SK-N-SH (cell line): Measurements from ENCODE around the gene SYDE1. TPM values are rescaled to one million over a fixed set of nuclear protein-coding genes. Genes with fewer than 3 reads are reported as not detected.

Source experiments
- CTCF ChIA-PET: fragments of 300-600, 350-600 bp; formaldehyde crosslinking; extraction: SDS; loops from one replicate; lab custom pipeline; 2021; lab: Yijun Ruan, JAX
- POLR2A ChIA-PET: fragments of 350-600 bp; sonication (Branson Sonifier 250); formaldehyde crosslinking; extraction: SDS; loops from one replicate; lab custom pipeline; 2020; ENCODE audit warnings: antibody characterized with exemption, inconsistent platforms; lab: Yijun Ruan, JAX
- DNase-seq: peaks from one replicate; pipeline ENCODE4 v3.0.0; 2012
- H2AFZ ChIP-seq: fragments of 200-600 bp; sonication (generic); 2 replicates; pipeline ENCODE4 v1.8.1; 2016; ENCODE audit warnings: antibody characterized with exemption, mild to moderate bottlenecking, low read depth
- H3F3A ChIP-seq: fragments of 200-600 bp; sonication (generic); replicated peaks from 2 replicates; pipeline ENCODE3; 2016; ENCODE audit warnings: antibody characterized with exemption, mild to moderate bottlenecking; ENCODE audit not compliant: insufficient read depth
- H3K27ac ChIP-seq, 2 experiments: fragments of 200-500 bp in 1 of 2; fragments of 200-600 bp in 1 of 2; sonication (Bioruptor generic) in 1 of 2; sonication (generic), shearing (Covaris generic) in 1 of 2; 2 replicates each; pipeline versions ENCODE4 v1.5.1 to v1.6.1; 2014 to 2016; ENCODE audit warnings: low read depth in 2 of 2, inconsistent platforms in 1 of 2, low read length in 1 of 2, mild to moderate bottlenecking in 1 of 2, mixed read lengths in 1 of 2
- H3K27me3 ChIP-seq: fragments of 200-600 bp; sonication (generic), shearing (Covaris generic); 2 replicates; pipeline ENCODE4 v1.6.1; 2016; ENCODE audit warnings: mixed run types; ENCODE audit not compliant: insufficient read depth
- H3K36me3 ChIP-seq, 2 experiments: fragments of 200-500 bp in 1 of 2; fragments of 200-600 bp in 1 of 2; sonication (Bioruptor generic) in 1 of 2; sonication (generic) in 1 of 2; replicated peaks in 1 of 2; 2 replicates each; pipeline versions ENCODE3 to v1.5.1; 2014 to 2016; ENCODE audit warnings: low read length in 1 of 2, mild to moderate bottlenecking in 1 of 2; ENCODE audit not compliant: insufficient read depth in 2 of 2, control insufficient read depth in 1 of 2
- H3K4me1 ChIP-seq, 2 experiments: fragments of 200-500 bp in 1 of 2; fragments of 200-600 bp in 1 of 2; sonication (Bioruptor generic) in 1 of 2; sonication (generic), shearing (Covaris generic) in 1 of 2; 2 replicates each; pipeline versions ENCODE4 v1.5.1 to v1.6.1; 2014 to 2016; ENCODE audit warnings: low read depth in 1 of 2, low read length in 1 of 2, mixed run types in 1 of 2; ENCODE audit not compliant: insufficient read depth in 2 of 2, control insufficient read depth in 1 of 2
- H3K4me2 ChIP-seq: fragments of 200-600 bp; sonication (generic), shearing (Covaris generic); 2 replicates; pipeline ENCODE4 v1.6.1; 2017; ENCODE audit warnings: mixed run types
- H3K4me3 ChIP-seq, 2 experiments: fragments of 200-500 bp in 1 of 2; fragments of 200-600 bp in 1 of 2; sonication (Bioruptor generic) in 1 of 2; sonication (generic), shearing (Covaris generic) in 1 of 2; 2 replicates each; pipeline versions ENCODE4 v1.5.1 to v1.8.1; 2014 to 2016; ENCODE audit warnings: low read depth in 2 of 2, inconsistent platforms in 1 of 2, low read length in 1 of 2, mild to moderate bottlenecking in 1 of 2, mixed read lengths in 1 of 2, moderate library complexity in 1 of 2
- H3K79me2 ChIP-seq: fragments of 200-600 bp; sonication (generic); 2 replicates; pipeline ENCODE4 v1.8.1; 2017; ENCODE audit warnings: mild to moderate bottlenecking; ENCODE audit not compliant: insufficient read depth
- H3K9ac ChIP-seq: fragments of 200-600 bp; sonication (generic); 2 replicates; pipeline ENCODE4 v1.6.1; 2017; ENCODE audit warnings: mixed run types
- H3K9me2 ChIP-seq: fragments of 200-600 bp; sonication (generic); 2 replicates; pipeline ENCODE4 v1.6.1; 2017; ENCODE audit warnings: mixed run types
- H3K9me3 ChIP-seq: fragments of 200-600 bp; sonication (generic); 2 replicates; pipeline ENCODE4 v1.6.1; 2017; ENCODE audit warnings: mixed run types, mild to moderate bottlenecking, moderate library complexity
- H4K20me1 ChIP-seq: fragments of 200-600 bp; sonication (generic); 2 replicates; pipeline ENCODE4 v1.6.1; 2017; ENCODE audit warnings: mild to moderate bottlenecking, mixed run types; ENCODE audit not compliant: insufficient read depth
- CHD2 ChIP-seq: fragments of 150-350 bp; IDR thresholded peaks from 2 replicates; pipeline ENCODE4 v1.6.1; 2018; ENCODE audit warnings: low read length; ENCODE audit not compliant: partially characterized antibody
- ELF1 ChIP-seq: IDR thresholded peaks from 2 replicates; pipeline ENCODE4 v1.4.0; 2012
- FOSL2 ChIP-seq: IDR thresholded peaks from 2 replicates; pipeline ENCODE4 v1.4.0; 2012; ENCODE audit warnings: low read depth, mild to moderate bottlenecking, moderate library complexity, borderline replicate concordance
- JUND ChIP-seq: IDR thresholded peaks from 2 replicates; pipeline ENCODE4 v1.4.0; 2012
- MXI1 ChIP-seq: IDR thresholded peaks from 2 replicates; pipeline ENCODE4 v1.6.1; 2012; ENCODE audit warnings: mild to moderate bottlenecking, low read depth, low read length, improper control_type of control experiment
- NFIC ChIP-seq: IDR thresholded peaks from 2 replicates; pipeline ENCODE4 v1.4.0; 2012; ENCODE audit warnings: borderline replicate concordance
- NRF1 ChIP-seq: IDR thresholded peaks from 2 replicates; pipeline ENCODE4 v1.6.1; 2012; ENCODE audit warnings: low read depth, mild to moderate bottlenecking, low read length
- RCOR1 ChIP-seq: fragments of 150-350 bp; IDR thresholded peaks from 2 replicates; pipeline ENCODE4 v1.6.1; 2017; ENCODE audit warnings: antibody characterized with exemption, low read length
- RFX5 ChIP-seq: IDR thresholded peaks from 2 replicates; pipeline ENCODE4 v1.6.1; 2012; ENCODE audit warnings: mild to moderate bottlenecking, improper control_type of control experiment, low read length
- SIN3A ChIP-seq: IDR thresholded peaks from 2 replicates; pipeline ENCODE4 v1.6.1; 2012; ENCODE audit warnings: low read depth, mild to moderate bottlenecking, low read length, moderate library complexity, borderline replicate concordance
- TAF1 ChIP-seq: IDR thresholded peaks from 2 replicates; pipeline ENCODE4 v1.6.1; 2012; ENCODE audit warnings: low read depth, mild to moderate bottlenecking, low read length, moderate library complexity, borderline replicate concordance
- TCF12 ChIP-seq: IDR thresholded peaks from 2 replicates; pipeline ENCODE4 v1.4.0; 2012
- TEAD4 ChIP-seq: IDR thresholded peaks from 2 replicates; pipeline ENCODE4 v1.4.0; 2012; ENCODE audit warnings: mild to moderate bottlenecking, borderline replicate concordance; ENCODE audit not compliant: insufficient read depth
- YY1 ChIP-seq: IDR thresholded peaks from 2 replicates; pipeline ENCODE4 v1.4.0; 2012; ENCODE audit warnings: low read depth, mild to moderate bottlenecking
- WGBS: methylation state at CpG from one replicate; pipeline ENCODE4 v1.1.6; 2017; ENCODE audit warnings: low lambda C conversion rate; 5-methylcytosine and 5-hydroxymethylcytosine counted together
- polyA plus RNA-seq, 3 experiments: library from polyadenylated mRNA; depleted of rRNA; stranded (reverse); fragments of >200 nt; gene quantifications; 2 replicates each; pipeline ENCODE4 v1.2.3, GENCODE V29; 2012
- TF ChIP-seq, protein P1 (sequence below): IDR thresholded peaks from 2 replicates; pipeline ENCODE4 v1.4.0; 2012; ENCODE audit warnings: low read depth
- TF ChIP-seq, protein P2 (sequence below): fragments of 150-350 bp; IDR thresholded peaks from 2 replicates; pipeline ENCODE4 v1.6.1; 2016; ENCODE audit warnings: mild to moderate bottlenecking, low read depth, low read length
- TF ChIP-seq, protein P3 (sequence below): IDR thresholded peaks from 2 replicates; pipeline ENCODE4 v1.6.1; 2012; ENCODE audit warnings: mild to moderate bottlenecking, low read depth, low read length, moderate library complexity

Gene SYDE1
- polyA plus RNA-seq, 1 of the 3 experiments (the other 2 are of a cell fraction) = 44.1 TPM

DNA sequence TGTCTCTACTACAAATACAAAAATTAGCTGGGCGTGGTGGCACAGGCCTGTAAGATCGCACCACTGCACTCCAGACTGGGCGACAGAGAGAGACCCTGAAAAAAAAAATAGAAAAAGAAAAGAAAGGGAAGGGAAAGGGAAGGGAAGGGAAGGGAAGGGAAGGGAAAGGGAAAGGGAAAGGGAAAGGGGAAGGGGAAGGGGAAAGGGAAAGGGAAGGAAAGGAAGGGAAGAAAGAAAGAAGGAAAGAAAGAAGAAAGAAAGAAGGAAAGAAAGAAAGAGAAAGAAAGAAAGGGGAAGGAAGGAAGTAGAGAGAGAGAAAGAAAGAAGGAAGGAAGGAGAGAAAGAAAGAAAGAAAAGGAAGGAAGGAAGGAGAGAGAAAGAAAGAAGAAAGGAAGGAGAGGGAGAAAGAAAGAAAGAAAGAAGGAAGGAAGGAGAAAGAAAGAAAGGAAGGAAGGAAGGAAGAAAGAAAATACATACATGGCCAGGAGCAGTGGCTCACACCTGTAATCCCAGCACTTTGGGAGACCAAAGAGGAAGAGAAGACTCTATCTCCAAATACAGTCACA, 8.1 kb upstream of the SYDE1 start:
- Histone ChIP-seq H3K79me2 (no peaks in the 10 kb centered on the region), H3K27me3 (peaks cover 45% of the 10 kb centered on the region), H3K4me3 (no peak overlapping the region), H4K20me1 (no peaks in the 10 kb centered on the region), H3K27ac (no peak overlapping the region), H3K36me3 (no peaks in the 10 kb centered on the region), H3K9me2 (no peaks in the 10 kb centered on the region), H3K9me3 (no peaks in the 10 kb centered on the region), H3K4me2 (no peak overlapping the region), H3K9ac (no peak overlapping the region), H3K4me1 (no peaks in the 10 kb centered on the region), H2AFZ (no peak overlapping the region), H3F3A (no peaks in the 10 kb centered on the region)
- WGBS = 36% methylated on average over 3 of the region's 3 CpGs
- ChIA-PET CTCF (interaction anchor here (0.6 to 2.5 kb wide), 2 partner anchors 78 to 165 kb away, joined by 3 to 14 read pairs; no protein-coding TSS in a partner anchor), POLR2A (no interaction called here)
- TF ChIP-seq NRF1 = no peak
- no peak for TF ChIP-seq FOSL2
- no peak for TF ChIP-seq YY1
- TF ChIP-seq JUND = no peak
- TF ChIP-seq, protein P1, sequence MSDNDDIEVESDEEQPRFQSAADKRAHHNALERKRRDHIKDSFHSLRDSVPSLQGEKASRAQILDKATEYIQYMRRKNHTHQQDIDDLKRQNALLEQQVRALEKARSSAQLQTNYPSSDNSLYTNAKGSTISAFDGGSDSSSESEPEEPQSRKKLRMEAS = no peak
- TF ChIP-seq NFIC = no peak
- no peak for TF ChIP-seq RFX5
- no peak for TF ChIP-seq TAF1
- TF ChIP-seq, protein P2, sequence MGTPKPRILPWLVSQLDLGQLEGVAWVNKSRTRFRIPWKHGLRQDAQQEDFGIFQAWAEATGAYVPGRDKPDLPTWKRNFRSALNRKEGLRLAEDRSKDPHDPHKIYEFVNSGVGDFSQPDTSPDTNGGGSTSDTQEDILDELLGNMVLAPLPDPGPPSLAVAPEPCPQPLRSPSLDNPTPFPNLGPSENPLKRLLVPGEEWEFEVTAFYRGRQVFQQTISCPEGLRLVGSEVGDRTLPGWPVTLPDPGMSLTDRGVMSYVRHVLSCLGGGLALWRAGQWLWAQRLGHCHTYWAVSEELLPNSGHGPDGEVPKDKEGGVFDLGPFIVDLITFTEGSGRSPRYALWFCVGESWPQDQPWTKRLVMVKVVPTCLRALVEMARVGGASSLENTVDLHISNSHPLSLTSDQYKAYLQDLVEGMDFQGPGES = no peak
- TF ChIP-seq CHD2 = no peak
- TF ChIP-seq, protein P3, sequence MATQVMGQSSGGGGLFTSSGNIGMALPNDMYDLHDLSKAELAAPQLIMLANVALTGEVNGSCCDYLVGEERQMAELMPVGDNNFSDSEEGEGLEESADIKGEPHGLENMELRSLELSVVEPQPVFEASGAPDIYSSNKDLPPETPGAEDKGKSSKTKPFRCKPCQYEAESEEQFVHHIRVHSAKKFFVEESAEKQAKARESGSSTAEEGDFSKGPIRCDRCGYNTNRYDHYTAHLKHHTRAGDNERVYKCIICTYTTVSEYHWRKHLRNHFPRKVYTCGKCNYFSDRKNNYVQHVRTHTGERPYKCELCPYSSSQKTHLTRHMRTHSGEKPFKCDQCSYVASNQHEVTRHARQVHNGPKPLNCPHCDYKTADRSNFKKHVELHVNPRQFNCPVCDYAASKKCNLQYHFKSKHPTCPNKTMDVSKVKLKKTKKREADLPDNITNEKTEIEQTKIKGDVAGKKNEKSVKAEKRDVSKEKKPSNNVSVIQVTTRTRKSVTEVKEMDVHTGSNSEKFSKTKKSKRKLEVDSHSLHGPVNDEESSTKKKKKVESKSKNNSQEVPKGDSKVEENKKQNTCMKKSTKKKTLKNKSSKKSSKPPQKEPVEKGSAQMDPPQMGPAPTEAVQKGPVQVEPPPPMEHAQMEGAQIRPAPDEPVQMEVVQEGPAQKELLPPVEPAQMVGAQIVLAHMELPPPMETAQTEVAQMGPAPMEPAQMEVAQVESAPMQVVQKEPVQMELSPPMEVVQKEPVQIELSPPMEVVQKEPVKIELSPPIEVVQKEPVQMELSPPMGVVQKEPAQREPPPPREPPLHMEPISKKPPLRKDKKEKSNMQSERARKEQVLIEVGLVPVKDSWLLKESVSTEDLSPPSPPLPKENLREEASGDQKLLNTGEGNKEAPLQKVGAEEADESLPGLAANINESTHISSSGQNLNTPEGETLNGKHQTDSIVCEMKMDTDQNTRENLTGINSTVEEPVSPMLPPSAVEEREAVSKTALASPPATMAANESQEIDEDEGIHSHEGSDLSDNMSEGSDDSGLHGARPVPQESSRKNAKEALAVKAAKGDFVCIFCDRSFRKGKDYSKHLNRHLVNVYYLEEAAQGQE = no peak
- no peak for TF ChIP-seq ELF1
- no peak for TF ChIP-seq SIN3A
- TF ChIP-seq TCF12 = no peak
- TF ChIP-seq TEAD4 = no peak
- TF ChIP-seq MXI1 = no peak
- TF ChIP-seq RCOR1 = no peak
- DNase-seq = no peak
